Activated CD4-positive, alpha-beta T cell treated with anti-CD3 and anti-CD28 coated beads for 48 hours (primary cell): Measurements from ENCODE around the gene MRTFB.

Experiments used
- DNase-seq: peaks from one replicate; pipeline ENCODE4 v3.0.0-alpha.2; 2020

MRTFB gene

GRCh38 chr16:14069818-14070217 is 1.3 kb upstream of the MRTFB start:
- DNase-seq = no peak

- DNase-seq = no peak
Observed at GRCh38 chr16:14070555-14070876, 603 bp upstream of the MRTFB start.

GRCh38 chr16:14071576-14072271 is 605 bp downstream of the MRTFB start:
- DNase-seq = no peak

GRCh38 chr16:14072360-14072759 is 1.2 kb downstream of the MRTFB start:
- DNase-seq = no peak

- no peak for DNase-seq
Observed at GRCh38 chr16:14074544-14074943, 3.4 kb downstream of the MRTFB start.

- no peak for DNase-seq
Observed at GRCh38 chr16:14077918-14078317, 6.8 kb downstream of the MRTFB start.

GRCh38 chr16:14086477-14086876 is 15.4 kb downstream of the MRTFB start:
- no peak for DNase-seq

- DNase-seq = no peak
Observed at GRCh38 chr16:14087181-14087580, 16.1 kb downstream of the MRTFB start.

GRCh38 chr16:14087590-14088154 is 16.6 kb downstream of the MRTFB start:
- no peak for DNase-seq

- DNase-seq = no peak
Observed at GRCh38 chr16:14088155-14088753, 17.1 kb downstream of the MRTFB start.

GRCh38 chr16:14089283-14089823 is 18.2 kb downstream of the MRTFB start:
- DNase-seq = no peak

GRCh38 chr16:14092561-14092960 is 21.4 kb downstream of the MRTFB start:
- DNase-seq = no peak

GRCh38 chr16:14095883-14096551 is 24.9 kb downstream of the MRTFB start:
- no peak for DNase-seq

GRCh38 chr16:14097182-14097959 is 26.3 kb downstream of the MRTFB start:
- DNase-seq = no peak

GRCh38 chr16:14098081-14098480 is 27.0 kb downstream of the MRTFB start:
- no peak for DNase-seq

GRCh38 chr16:14100825-14101224 is 29.7 kb downstream of the MRTFB start:
- DNase-seq = no peak

GRCh38 chr16:14101415-14101814 is 30.3 kb downstream of the MRTFB start:
- DNase-seq = no peak

- DNase-seq = no peak
Observed at GRCh38 chr16:14102925-14103720, 32.0 kb downstream of the MRTFB start.

GRCh38 chr16:14104066-14104465 is 32.9 kb downstream of the MRTFB start:
- DNase-seq = no peak

- DNase-seq = no peak
Observed at GRCh38 chr16:14105760-14106375, 34.7 kb downstream of the MRTFB start.

- DNase-seq = no peak
Observed at GRCh38 chr16:14106457-14106856, 35.3 kb downstream of the MRTFB start.

- no peak for DNase-seq
Observed at GRCh38 chr16:14106961-14107360, 35.8 kb downstream of the MRTFB start.
